Vagina (tissue), 2 donors: ENCODE data around the gene SESTD1. TPM values are rescaled to one million over a fixed set of nuclear protein-coding genes. Genes with fewer than 3 reads are reported as not detected.

Source experiments
- DNase-seq, 2 donors: peaks; one replicate each; pipeline ENCODE4 v3.0.0-alpha.2; 2017; ENCODE audit errors: extremely low spot score in 2 of 2
- H3K27ac ChIP-seq: fragments of 200-600 bp; sonication (generic); one replicate; pipeline ENCODE4 v1.5.1; 2019
- H3K27me3 ChIP-seq: fragments of 200-600 bp; sonication (generic); one replicate; pipeline ENCODE4 v1.5.1; 2019
- H3K36me3 ChIP-seq, 2 donors: fragments of 200-600 bp; sonication (generic); one replicate each; pipeline ENCODE4 v1.5.1; 2017 to 2019
- H3K4me1 ChIP-seq: fragments of 200-600 bp; sonication (generic); one replicate; pipeline ENCODE4 v1.5.1; 2019
- H3K4me3 ChIP-seq, 2 donors: fragments of 200-600 bp; sonication (generic); 1 replicate in 1 of 2; 2 replicates in 1 of 2; pipeline ENCODE4 v1.5.1; 2016 to 2019
- H3K9me3 ChIP-seq: fragments of 200-600 bp; sonication (generic); one replicate; pipeline ENCODE4 v1.5.1; 2019
- POLR2A ChIP-seq, 2 donors: fragments of 450-650 bp; IDR thresholded peaks; one replicate each; pipeline ENCODE4 v1.6.1; 2017; ENCODE audit warnings: antibody characterized with exemption in 2 of 2, mild to moderate bottlenecking in 2 of 2, moderate library complexity in 2 of 2
- POLR2AphosphoS5 ChIP-seq, 2 donors: sonication (generic); formaldehyde crosslinking; IDR thresholded peaks; one replicate each; pipeline ENCODE4 v1.9.0; 2017; ENCODE audit warnings: antibody characterized with exemption in 2 of 2, mild to moderate bottlenecking in 2 of 2, low read depth in 1 of 2; ENCODE audit not compliant: insufficient read depth in 1 of 2
- intact Hi-C: fragments of 100-400 bp; cut with DNase I; formaldehyde crosslinking; loops from one replicate; pipeline ENCODE4 v1.15.1; 2023
- total RNA-seq: library from RNA; depleted of rRNA; stranded (reverse); fragments of >200 nt; gene quantifications from one replicate; pipeline ENCODE4 v1.2.3, GENCODE V29; 2016
- TF ChIP-seq, protein P1 (sequence below), 3 experiments: fragments of 450-650 bp in 2 of 3; fragments of 200-600 bp in 1 of 3; sonication (generic) in 1 of 3; IDR thresholded peaks; one replicate each; pipeline ENCODE4 v1.5.1; 2017 to 2019; ENCODE audit warnings: antibody characterized with exemption in 3 of 3, mild to moderate bottlenecking in 2 of 3, moderate library complexity in 2 of 3

The SESTD1 gene
- total RNA-seq, 1 donor from 2014 or later, result 23.3 TPM

DNA sequence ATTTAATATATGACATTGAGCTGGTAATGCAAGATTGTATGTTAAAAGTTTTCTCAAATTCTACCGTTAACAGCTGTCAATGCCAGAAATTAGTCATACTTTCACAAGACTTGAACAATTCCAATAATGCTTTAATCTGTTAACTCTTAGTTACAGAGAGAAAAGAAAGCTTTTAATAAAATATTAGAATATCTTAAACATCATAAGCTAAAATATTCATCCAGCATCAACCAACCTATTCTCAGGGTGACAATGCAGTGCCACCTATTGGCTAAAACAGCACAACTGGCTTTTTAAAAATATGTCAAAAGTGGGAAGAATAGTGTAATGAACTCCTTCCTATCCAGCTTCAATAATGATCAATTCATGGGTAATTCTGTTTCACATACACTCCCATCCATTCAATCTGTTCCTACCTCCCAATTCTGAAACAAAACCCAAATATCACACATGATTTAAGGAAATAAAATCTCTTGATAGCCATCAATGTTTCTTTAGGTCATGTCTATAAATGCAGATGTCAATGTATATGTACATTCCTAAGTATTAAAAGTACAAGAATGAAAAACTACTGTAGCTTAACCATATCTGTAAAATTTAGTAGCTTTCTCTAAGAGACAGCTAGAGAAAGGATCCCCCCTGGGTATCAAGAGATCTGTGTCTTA is 134.9 kb downstream of the SESTD1 start:
- H3K27me3 ChIP-seq, result no peaks in the 10 kb centered on the region
- DNase-seq, result no peak
- no peak overlapping the region for H3K4me3 ChIP-seq
- no peaks in the 10 kb centered on the region for H3K4me1 ChIP-seq
- no peaks in the 10 kb centered on the region for H3K36me3 ChIP-seq
- intact Hi-C loops, result no loop called here
- TF ChIP-seq, protein P1, sequence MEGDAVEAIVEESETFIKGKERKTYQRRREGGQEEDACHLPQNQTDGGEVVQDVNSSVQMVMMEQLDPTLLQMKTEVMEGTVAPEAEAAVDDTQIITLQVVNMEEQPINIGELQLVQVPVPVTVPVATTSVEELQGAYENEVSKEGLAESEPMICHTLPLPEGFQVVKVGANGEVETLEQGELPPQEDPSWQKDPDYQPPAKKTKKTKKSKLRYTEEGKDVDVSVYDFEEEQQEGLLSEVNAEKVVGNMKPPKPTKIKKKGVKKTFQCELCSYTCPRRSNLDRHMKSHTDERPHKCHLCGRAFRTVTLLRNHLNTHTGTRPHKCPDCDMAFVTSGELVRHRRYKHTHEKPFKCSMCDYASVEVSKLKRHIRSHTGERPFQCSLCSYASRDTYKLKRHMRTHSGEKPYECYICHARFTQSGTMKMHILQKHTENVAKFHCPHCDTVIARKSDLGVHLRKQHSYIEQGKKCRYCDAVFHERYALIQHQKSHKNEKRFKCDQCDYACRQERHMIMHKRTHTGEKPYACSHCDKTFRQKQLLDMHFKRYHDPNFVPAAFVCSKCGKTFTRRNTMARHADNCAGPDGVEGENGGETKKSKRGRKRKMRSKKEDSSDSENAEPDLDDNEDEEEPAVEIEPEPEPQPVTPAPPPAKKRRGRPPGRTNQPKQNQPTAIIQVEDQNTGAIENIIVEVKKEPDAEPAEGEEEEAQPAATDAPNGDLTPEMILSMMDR (IDR thresholded peaks at IDR 0.05), result peak in 1 of 3 experiments; percentile 13
- TF ChIP-seq POLR2A (IDR thresholded peaks at IDR 0.05) (no peak), POLR2AphosphoS5 (IDR thresholded peaks at IDR 0.05; ENCODE audit: insufficient read depth in 1 of 2, low read depth in 1 of 2) (no peak)
- no peak overlapping the region for H3K27ac ChIP-seq
- H3K9me3 ChIP-seq, result no peaks in the 10 kb centered on the region

DNA sequence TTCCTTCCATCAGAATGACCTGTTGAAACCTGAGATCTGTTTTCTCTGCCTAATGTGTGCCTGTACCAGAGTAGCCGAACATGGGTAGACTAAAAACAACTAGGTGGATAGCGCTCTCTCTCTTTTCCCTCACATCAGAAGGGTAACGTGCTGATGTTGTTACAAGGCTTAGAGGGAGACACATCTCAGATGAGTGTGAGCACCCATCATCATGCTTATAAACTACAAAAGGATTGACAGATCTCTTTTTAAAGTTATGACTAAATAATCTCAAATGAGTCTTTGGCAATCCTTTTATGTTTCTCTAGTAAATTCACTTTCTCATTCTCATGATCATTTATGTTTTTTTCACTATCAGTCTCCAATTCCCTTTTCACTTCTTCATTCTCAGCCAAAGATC is 139.2 kb downstream of the SESTD1 start:
- H3K27me3 ChIP-seq, result no peaks in the 10 kb centered on the region
- intact Hi-C loops, result no loop called here
- no peaks in the 10 kb centered on the region for H3K36me3 ChIP-seq
- no peak for DNase-seq
- H3K9me3 ChIP-seq, result no peaks in the 10 kb centered on the region
- H3K4me1 ChIP-seq, result no peaks in the 10 kb centered on the region
- H3K27ac ChIP-seq, result no peak overlapping the region
- TF ChIP-seq POLR2A (IDR thresholded peaks at IDR 0.05), result no peak
- TF ChIP-seq, protein P1 (IDR thresholded peaks at IDR 0.05), result no peak
- no peak for TF ChIP-seq POLR2AphosphoS5 (IDR thresholded peaks at IDR 0.05; ENCODE audit: insufficient read depth in 1 of 2, low read depth in 1 of 2)
- no peak overlapping the region for H3K4me3 ChIP-seq

DNA sequence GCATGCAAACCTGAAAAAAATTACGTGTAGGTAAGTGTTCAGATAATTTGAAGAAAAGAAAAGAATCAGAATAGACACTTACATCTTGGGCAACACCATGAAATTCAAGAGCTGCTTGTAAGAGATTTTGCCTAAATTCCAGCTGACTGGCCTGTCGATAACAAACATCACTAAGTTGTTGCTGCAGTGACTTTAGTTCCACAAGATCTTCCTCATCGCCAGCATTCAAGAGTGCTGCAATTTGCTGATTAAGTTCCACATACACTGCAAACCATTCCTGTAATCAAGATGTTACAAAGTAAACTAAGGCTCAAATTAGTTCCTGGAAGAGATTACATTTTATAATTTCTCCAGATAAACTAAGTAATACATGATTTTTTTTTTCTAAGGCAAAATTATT is 140.3 kb downstream of the SESTD1 start:
- Histone ChIP-seq H3K36me3 (no peaks in the 10 kb centered on the region), H3K27ac (no peak overlapping the region), H3K4me1 (no peaks in the 10 kb centered on the region), H3K27me3 (no peaks in the 10 kb centered on the region), H3K9me3 (no peaks in the 10 kb centered on the region), H3K4me3 (no peak overlapping the region)
- TF ChIP-seq POLR2A (IDR thresholded peaks at IDR 0.05) (no peak), POLR2AphosphoS5 (IDR thresholded peaks at IDR 0.05; ENCODE audit: insufficient read depth in 1 of 2, low read depth in 1 of 2) (no peak)
- TF ChIP-seq, protein P1 (IDR thresholded peaks at IDR 0.05), result no peak
- intact Hi-C loops, result no loop called here
- DNase-seq, result no peak

DNA sequence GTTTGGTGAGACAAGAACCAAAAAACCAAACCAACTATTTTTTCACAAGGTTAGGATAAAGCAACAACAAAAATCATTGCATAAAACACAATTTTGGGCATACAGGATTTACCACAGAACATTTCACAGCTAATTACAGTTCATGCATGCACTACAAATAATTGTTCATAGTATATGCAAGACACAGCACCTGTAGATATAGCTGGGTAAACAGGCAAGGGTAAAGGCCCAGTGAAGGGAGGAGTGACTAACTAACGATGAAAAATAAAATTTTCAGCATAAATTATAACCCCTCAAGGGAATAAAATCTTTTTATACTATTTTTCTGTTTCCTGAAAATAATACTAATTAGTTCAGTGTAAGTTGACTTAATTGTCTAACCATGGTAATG is 141.4 kb downstream of the SESTD1 start:
- no peaks in the 10 kb centered on the region for H3K36me3 ChIP-seq
- H3K4me3 ChIP-seq, result no peak overlapping the region
- no peaks in the 10 kb centered on the region for H3K27me3 ChIP-seq
- H3K4me1 ChIP-seq, result no peaks in the 10 kb centered on the region
- no peak overlapping the region for H3K27ac ChIP-seq
- intact Hi-C loops, result no loop called here
- TF ChIP-seq POLR2A (IDR thresholded peaks at IDR 0.05) (no peak), POLR2AphosphoS5 (IDR thresholded peaks at IDR 0.05; ENCODE audit: insufficient read depth in 1 of 2, low read depth in 1 of 2) (no peak)
- TF ChIP-seq, protein P1 (IDR thresholded peaks at IDR 0.05), result no peak
- DNase-seq, result no peak
- no peaks in the 10 kb centered on the region for H3K9me3 ChIP-seq

DNA sequence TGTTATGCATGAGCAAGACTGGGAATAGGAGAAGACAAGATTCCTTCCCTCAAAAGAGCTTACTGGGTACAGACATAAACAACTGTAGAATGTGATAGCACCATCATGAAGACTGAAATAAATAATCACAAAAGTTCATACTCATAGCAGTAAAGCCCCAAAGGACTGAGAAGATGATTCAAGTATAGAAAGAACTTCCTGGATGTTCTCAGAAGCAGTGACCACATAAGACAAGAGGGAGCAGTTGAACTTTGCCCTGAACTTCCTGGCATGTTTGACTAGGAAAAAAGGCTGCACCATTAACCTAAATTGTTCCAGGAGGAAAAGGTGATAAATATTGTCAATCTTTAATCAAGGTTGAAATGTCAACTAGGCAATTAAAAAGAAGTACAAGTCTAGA is 156.9 kb downstream of the SESTD1 start:
- peaks cover 0 to 19% of the 10 kb centered on the region in 2 donors for H3K36me3 ChIP-seq
- no peak overlapping the region for H3K27ac ChIP-seq

More for the DNA sequence above, 156.9 kb downstream of the SESTD1 start:
- Histone ChIP-seq H3K4me3 (no peak overlapping the region), H3K4me1 (peaks cover 18% of the 10 kb centered on the region), H3K27me3 (no peaks in the 10 kb centered on the region), H3K9me3 (no peaks in the 10 kb centered on the region)
- intact Hi-C loops, result no loop called here
- TF ChIP-seq POLR2AphosphoS5 (IDR thresholded peaks at IDR 0.05; ENCODE audit: insufficient read depth in 1 of 2, low read depth in 1 of 2), result no peak
- TF ChIP-seq, protein P1 (IDR thresholded peaks at IDR 0.05), result no peak
- TF ChIP-seq POLR2A (IDR thresholded peaks at IDR 0.05), result no peak
- no peak for DNase-seq
